NCI-H2029 treated with DMSO at 0.1 percent for 48 hours (cell line): ENCODE data around the gene DCDC2C.

ENCODE experiments used
- DNase-seq: peaks from one replicate; lab custom pipeline; 2025; lab: John Stamatoyannopoulos, UW

DCDC2C gene

DNA sequence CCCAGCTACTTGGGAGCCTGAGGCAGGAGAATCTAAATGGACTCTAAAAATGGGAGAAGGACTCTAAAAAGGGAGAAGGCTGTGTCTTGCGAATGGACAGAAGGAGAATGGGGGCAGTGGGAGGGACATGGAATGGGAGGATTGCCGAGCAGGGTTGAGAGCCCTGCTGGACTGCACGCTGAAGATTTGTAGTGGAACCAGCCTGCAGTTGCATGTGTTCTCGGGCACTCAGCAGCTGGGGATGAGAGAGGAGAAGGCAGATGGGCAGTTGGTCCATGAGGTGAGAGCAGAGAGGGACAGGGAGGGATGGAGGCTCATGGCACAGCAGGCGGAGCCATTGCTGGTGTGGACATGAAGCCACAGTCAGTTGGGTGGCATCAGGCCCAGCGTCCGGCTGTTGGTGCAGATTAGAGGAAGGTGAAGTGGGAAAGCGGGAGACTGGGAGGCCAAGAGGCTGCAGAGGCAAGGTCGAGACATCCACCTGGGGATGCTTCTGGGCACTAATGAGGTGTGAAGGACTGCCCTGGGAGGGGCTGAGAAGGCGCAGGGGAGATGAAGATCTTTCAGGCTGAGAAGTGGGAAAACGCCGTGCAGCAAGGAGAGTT is 40.7 kb downstream of the DCDC2C start:
- DNase-seq, result no peak

DNA sequence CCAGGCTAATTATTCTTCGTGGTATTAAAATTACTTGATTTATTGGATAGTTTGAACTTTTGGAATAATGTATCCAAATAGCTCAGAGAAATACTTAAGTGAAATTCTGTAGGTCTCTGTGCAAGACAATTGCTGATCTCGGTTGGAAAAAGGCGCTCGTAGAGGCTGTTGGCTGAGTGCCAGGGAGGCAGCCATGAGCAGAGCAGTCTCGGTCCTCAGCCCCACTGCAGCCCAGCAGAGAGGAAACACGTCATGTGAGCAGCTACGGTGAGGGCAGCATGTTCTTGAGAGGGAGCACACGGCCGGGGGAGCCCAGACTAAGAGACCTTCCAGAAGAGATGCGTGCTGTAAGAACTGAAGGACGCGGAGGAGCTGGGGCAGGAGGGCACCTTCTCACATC is 42.5 kb downstream of the DCDC2C start:
- DNase-seq, result no peak

DNA sequence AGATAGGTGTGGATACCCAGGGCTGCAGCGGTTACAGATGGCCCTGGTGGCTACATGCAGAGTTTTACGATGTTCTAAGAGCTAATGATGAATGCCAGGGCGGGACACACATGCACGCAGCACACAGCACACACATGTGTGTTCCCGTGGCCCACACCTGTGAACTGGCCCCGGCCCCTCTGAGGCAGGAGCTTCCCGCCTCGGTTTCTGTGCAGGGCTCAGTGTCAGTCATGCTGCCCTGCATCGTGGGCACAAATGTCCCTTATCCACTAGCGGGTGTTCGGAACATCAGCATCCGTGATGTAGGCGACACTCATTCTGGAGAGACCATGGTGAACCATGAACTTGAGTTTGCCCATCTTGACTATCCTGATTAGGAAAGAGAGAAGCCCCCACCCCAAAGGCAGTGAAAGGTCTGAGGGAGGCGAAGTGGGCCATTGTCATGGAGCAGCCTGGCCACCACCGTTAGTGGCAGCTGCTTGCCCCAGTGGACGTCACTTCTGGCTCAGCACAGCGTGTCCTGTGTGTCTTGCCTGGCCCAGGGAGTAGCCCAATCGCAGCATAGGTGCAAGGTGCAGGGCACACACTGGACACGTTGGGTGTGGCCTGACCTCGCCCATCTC is 43.8 kb downstream of the DCDC2C start:
- no peak for DNase-seq

DNA sequence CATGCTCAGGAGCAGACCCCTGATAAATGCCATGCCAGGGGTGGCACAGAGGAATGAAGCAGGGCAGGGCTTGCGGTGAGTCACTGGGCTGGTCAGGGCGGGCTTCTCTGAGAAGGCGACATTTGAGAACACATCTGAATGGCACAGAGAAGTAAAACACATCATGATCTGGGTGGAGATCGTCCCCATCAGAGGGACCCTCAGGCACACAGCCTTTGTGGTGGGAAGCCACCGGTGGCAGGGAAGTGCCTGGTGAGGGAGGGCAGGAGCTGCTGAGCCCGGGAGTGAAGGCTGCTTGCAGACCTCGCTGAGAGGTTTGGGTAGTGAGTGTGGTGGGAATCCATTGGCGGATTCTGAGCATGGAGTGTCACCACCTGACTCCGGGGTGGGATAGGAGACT is 44.5 kb downstream of the DCDC2C start:
- no peak for DNase-seq

DNA sequence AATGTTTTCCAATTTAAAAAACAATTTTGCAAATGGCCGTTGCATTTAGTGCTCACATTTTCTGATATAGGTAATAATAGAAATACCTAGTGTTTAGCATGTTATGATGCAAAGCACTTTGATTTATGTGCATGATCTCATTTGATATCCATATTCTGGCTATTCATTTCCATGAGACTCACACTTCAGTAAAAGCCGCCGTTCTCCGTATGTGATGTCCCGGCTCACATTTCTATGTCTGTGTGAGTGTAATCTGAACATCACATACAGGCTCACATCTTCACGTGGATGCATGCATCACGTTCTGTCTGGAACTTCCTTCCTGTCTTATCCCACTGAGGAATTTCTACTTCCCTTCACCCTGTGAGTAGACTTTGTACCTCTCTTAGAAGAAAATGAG is 45.8 kb downstream of the DCDC2C start:
- no peak for DNase-seq

DNA sequence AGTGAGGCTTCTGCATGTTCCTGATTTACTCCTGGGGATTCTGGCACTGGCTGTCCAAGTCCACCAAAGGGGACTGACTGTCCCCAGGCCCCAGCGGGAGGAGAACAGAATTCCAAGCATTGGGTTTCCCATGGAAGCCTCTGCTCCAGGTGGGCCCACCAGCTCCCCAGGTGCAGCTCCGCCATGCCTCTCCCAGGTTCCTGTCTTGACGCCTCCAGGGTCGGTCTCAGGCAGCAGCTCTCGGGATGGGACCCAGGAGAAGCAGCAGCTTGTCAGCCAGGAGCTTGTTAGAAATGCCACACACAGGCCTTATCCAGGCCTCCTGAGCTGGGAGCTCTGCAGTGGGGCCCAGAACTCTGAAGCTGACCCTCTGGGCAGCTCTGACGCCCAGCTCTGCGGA is 47.9 kb downstream of the DCDC2C start:
- no peak for DNase-seq

DNA sequence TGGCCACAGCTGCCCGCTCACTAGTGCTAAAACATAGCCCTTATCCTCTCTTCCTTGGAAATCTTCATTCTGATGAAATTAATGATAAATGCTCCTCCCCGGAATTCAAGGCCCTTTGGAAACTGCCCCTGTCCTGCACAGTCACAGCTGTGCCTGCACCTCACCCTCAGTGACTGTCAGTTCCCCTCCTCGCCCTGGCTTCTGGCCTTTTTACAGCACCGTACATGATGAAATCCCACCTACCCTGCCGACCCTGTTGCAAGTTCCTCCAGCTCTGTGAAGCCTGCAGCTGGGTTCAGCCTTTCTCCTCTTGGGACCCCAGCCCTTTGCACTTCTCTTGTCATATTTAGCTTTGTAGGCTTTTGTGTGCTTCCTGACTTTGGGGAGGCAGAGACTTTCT is 48.4 kb downstream of the DCDC2C start:
- DNase-seq, result no peak

DNA sequence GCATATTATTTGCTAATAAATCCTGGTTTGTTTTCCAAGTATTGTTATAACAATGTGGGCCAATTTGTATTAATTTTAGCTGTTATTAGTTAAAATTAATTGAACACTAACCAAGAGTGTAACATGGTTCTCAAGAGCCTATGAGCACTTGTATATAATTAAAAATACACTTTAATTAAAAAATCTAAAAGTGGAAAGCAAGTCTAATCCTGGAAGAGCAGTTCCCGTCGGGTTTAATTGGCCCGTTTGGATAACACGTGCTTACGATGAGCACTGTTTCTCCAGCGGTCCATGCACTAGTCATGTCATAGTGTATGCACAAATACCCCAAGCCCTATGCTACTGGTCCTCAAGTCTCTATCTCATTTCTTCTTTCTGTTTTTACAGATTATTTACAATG is 49.0 kb downstream of the DCDC2C start:
- no peak for DNase-seq

DNA sequence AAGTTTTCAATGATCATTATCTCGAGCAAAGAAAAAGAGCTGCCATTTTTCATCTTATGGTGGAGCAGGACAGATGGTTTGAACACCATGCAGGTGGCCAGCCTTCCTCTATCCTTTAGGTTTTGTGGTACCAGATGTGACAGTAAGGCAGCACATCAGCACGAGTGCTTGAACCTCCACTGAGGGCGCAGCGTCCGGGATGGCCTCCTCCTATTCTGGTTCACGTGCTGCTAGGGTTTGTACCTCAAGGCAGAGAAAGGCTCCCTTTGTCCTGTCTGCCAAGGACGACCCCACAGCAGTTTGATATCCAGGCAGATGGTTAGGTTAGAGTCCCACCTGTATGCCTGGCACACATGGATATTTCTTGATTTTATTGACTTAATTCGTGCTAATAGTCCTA is 50.2 kb downstream of the DCDC2C start:
- DNase-seq, result no peak

DNA sequence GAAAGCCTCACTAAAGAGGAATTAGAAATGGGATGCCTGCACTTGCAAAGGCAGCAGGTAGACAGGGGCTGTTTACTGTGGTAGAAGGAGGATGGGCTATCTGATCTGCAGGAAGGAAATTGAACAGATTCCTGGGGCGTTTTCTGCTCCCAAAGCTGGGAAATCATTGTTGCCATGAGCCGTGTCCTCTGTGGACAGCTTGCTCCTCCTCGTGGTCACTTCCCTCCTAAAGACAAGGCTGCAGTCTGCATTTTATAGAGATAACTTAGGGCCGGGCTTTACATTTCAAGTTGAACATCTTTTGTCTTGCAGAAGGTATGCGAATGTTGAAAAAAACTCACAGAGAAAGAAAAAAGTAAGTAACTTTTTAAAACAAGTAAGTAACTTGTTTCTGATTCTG is 50.9 kb downstream of the DCDC2C start:
- DNase-seq, result no peak

DNA sequence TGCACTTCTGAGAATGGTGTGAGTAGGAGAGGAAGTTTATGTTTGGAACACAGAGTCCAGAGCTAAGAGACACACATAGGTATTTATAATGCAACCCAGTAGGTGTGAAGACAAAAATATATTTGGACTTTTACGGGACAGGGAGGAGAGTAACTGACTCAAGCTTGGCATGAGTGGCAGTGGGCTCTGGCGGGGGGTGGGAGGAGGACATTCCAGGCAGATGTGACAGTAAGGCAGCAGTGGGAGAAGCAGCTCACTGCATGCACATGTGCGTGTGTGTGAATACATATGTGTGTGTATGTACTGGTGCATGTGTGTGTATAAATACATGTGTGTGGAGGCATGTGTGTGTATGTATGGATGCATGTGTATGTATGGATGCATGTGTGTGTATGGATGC is 51.4 kb downstream of the DCDC2C start:
- DNase-seq, result no peak

DNA sequence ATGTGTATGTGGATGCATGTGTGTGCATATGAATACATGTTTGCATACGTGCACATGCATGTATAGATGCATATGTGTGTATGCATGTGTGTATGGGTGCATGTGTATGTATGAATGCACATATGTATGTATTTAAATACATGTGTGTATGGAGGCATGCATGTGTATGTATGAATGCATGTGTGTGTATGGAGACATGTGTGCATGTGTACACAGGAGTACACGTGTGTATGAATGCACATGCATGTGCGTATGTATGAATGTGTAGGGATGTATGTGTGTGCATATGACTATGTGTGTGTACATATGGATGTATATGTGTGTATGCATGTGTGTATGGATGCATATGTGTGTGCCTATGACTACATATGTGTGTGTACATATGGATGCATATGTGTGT is 51.9 kb downstream of the DCDC2C start:
- no peak for DNase-seq

DNA sequence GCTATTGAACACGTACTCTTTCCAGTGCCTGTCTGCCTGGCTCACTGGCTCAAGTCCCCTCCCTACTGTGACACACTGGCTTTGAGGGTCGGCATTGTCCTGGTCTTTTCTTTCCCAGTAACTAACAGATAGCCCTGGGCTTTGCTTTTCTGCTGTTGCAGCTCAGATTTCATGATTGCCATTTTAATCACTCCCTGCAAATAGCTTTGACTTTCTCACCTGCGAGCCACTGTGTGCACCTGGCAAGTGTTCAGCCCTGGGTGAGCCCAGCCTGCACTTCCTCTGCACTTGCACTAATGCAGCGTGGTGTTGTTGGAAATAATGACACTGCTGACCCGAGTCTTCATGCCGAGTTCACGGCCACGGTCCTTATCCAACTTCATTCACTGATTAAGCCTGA is 52.9 kb downstream of the DCDC2C start:
- peak; percentile 44 for DNase-seq

DNA sequence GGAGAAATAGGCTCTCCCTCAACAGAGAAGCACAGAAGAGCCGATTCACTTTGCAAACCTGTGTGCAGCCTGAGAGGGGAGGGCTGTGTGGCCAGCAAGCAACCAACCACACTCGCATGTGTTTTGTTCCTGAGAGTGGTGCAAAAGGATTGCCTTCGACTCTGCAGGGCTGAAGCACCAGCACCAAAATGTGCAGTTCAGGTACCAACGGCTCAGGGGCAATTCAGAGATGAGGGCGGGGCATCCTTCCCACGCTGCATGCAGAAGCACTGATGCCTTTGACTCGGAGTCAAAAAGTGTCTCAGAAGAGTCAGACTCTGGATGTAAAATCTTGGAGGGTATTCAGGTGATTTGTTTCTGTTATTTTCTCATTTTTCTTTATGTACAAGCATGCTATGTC is 55.5 kb downstream of the DCDC2C start:
- no peak for DNase-seq

DNA sequence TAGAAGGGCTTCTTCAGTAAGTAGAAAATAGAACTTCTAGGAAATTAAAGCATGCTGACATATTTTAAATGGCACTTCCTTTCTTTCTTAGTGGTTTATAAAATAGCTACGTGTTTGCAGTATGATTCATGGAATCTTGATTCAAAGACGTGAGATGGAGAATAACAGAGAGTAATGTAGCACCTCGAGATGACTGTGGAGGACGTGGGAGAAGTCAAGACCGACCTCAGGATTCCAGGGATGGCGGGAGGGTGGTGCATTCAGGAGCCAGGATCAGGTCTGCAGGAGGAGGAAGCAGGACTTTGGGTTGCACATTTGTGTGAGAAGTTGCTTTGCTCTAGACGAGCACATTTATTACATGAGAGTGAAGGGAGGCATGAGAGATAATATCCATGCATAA is 56.0 kb downstream of the DCDC2C start:
- no peak for DNase-seq

DNA sequence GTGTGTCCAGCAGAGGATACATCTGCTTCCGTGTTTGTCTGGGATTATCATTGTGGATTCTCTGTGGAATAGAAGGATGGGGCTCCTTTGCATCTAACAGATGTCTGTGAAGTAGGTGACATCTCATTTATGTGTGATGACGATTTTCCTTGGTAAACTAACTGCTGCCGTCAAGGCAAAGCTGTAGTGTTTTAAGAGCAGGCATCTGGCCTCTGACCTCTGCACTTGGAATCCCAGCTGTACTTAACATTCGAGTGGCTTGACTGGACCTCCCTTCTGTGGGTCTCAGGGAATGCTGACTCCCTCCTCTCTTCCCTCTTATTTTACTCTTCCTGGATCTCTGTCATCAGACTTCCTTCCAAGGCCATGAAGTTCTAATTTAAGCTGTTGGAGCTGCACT is 56.4 kb downstream of the DCDC2C start:
- no peak for DNase-seq

DNA sequence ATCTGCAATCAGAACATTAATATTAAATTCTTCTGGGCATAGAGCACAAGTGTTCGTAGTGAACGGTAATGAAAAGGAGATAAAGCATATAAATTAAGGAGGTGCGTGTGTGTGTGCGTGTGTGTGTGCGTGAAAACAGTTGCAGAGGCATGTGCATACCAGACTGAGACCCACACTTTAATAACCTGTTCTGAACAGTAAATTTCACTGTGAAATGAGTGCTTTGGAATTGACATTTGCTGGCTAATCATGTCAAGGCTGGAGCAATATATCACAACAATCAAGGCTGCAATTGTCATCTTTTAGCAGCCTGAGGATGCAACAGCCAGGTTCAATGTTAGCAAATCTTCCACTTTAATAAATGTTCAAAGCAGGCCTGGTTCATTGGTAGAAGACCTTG is 57.9 kb downstream of the DCDC2C start:
- DNase-seq, result no peak

DNA sequence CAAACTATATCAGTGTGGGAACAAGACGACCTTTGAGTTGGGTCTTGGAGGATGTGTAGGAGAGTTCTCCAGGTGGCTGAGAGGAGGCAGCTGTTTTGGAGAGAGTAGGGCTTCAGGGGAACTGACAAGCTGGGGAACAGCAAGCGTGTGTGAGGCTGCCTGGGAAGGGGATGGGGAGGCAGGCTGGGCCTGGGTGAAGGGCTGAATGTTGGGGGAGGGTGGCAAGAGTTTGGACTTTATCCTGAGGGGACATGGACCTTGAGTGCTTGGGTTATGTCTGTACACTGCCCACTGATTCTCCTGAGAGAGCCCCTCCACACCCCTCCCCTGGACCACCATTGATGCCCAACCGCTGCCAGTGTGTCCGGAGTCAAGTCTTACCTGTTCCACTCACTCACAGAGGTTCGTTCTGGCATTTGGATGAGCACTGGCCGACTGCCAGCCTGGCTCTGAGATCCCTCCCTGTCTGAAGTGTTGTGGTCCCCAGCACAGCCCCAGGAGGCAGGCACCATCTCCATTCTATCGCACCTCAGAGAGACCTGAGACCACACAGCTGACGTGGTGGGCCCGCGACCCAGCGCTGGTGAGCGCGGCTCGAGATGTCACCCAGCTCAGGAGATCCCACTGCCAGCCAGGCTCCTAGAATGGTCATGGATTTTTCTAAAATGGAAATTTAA is 59.5 kb downstream of the DCDC2C start:
- DNase-seq, result peak; percentile 2

DNA sequence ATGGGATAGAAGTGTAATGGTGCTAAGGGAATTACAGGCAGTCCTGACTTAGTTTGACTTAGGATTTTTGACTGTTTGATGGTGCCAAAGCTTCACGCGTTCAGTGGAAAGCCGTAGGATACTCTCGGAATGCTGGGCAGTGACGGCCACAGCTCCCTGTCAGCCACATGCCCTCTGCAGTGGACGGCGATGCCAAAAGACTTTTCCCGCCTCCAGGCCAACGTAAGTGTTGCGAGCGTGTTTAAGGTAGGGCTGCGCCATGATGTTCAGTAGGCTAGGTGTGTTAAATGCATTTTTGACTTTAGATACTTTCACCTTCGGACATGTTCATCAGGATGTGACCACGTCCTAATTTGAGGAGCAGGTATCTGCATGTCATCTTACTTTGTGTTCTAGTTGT is 63.4 kb downstream of the DCDC2C start:
- DNase-seq, result no peak

DNA sequence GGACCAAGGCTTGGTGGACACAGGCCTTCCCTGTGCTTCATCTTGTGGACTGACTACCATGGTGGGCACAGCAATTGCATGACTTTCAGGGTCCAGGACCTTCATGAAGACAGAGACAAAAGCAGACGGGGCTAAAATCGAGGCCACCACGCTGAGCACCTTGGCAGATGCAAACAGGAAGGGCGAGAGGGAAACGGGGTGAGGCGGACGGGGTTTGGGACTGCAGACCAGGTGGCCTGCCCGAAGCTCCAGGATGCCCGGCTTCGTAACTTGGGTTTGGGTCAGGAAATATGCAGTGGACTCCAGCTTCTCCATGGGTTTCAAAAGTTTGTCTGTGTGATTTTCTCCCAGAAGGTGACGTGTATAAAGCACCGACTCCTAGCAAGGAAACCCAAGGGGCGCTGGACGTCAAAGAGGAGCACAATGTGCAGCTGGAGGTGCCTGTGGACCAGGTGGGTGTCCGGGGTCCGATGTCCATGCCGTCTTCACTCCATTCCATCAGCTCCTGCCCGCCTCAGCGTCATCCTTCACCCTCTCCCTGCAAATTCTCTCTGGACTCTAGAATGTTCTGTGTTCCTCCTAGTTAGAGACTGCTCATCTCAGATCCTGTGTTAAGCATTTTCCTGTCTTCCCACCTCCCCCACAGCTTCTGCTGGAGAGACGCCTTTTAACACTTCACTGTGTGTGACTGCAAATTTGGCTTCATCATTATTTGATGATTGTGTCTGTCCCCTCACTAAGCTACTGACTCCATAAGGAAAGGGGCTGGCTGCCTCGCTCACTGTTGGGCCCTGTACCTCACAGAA is 65.8 kb downstream of the DCDC2C start:
- DNase-seq, result no peak

DNA sequence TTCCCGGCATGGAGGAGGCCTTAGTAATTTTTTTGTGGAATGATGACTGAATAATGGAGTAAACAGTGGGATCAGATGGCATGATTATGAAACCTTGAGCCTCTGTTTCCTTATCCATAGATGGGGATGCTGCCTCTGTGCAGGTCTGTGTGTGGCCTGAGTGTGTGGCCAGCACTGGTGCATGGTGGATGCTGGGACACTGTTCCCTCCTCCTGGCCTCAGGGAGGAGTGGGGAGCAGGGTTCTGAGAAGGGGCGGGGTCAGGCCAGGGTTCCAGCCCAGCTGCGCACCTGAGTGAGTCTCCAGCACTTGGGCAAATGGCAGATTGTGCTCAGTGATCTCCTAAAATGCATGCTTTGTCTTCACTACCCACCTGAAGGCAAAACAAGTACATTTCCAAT is 66.4 kb downstream of the DCDC2C start:
- no peak for DNase-seq

DNA sequence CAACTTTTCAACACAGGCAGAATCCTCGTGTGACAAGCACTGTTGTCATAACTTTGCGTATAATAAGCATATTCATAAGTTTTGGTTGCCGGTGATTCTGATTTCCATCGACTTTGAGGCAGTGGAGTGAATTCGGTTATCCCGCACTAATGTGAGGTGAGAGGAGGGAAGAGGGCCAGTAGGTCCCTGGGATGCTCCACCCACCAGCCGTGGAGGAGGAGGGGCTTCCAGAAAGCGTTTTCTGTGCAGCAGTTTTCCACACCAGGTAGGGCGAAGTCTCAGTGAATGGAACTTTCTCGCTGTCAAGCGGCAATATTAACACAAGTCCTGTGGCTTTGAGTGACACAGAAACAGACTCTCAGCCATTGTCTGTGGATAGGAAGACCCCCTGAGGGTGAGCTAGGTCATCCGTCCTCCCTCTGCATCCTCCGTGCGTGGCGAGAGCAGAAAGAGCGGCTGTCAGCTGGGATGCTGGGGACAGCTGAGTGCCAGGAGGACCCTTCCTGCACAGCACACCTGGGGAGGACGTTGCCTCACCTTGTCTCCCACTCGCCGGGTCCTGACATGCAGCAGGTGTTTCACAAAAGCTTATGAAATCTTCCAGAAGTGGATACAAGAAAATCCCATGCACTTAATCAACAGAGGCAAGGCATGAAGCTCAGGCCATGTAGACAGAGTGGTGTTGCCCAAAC is 67.5 kb downstream of the DCDC2C start:
- DNase-seq, result no peak
